NCI-H1930 (cell line): ENCODE data around the gene MAML3.

ENCODE experiments used
- DNase-seq, 2 experiments: peaks; one replicate each; lab custom pipeline; 2025; lab: John Stamatoyannopoulos, UW

Gene MAML3

DNA sequence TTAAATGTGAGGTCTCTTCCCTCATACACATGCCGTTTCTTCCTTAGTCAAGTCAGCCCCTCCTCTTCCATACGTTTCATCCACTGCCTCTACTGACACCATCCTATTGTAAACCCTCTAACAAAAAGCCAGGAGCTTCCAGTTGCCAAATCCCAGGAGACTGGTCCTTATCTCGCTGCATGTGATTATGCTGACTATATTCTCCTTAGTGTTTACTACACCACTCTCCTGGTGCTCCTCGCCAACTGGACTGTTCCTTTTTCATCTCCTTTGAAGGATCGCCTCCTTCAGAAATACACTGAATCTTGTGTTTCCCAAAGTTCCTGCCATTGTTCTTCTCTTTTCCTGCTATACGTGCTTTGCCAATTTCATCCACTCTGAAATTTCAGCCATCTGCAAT is 27.7 kb downstream of the MAML3 start:
- DNase-seq: no peak

DNA sequence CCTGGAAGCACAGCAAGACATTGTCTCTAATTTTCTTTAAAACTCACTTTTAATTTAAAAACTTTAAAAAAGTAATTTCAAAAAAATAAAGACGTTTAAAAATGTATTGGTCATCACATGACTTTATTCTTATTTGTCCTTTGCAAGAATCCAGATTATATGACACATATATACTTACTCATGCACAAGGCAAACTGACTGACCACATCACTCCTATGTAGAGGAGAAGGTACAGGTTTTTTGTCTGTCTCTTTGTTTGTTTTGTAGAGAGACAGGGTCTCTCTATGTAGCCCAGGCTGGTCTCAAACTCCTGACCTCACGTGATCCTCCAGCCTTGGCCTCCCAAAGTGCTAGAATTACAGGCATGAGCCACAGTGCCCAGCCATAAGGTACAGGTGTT is 28.6 kb downstream of the MAML3 start:
- DNase-seq: no peak

DNA sequence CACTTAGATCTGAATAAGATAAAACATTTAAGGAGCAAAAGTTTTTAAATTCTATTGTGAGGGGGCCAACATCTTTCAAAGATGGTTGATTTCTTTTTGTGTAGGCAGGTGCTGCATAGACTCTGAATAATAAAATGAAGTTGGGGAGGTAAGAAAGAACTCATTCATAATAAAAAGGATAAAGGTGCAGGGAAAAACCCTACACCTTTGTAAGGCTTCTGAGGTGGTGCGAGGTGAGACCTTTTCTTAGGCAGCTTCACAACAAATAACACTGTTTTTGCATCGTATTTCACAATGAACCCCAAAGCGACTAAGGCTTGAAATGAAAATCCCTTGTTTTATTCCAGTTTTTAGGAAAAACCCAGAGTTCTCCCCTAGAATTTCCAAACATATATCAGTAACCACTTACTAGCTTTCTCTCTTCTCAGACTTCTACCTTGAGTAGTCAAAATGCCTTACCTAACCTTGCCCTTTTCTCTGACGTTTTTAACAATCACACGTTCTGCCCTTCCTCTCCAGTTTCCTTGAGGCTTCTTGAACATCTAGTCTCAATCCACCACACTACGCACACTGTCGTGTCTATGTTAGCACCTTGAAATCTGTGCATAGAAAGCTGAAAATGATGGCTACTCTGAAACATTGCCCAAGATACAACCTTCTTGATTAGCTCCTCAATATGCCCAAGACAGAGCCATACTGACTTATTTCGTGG is 30.2 kb downstream of the MAML3 start:
- DNase-seq: no peak

DNA sequence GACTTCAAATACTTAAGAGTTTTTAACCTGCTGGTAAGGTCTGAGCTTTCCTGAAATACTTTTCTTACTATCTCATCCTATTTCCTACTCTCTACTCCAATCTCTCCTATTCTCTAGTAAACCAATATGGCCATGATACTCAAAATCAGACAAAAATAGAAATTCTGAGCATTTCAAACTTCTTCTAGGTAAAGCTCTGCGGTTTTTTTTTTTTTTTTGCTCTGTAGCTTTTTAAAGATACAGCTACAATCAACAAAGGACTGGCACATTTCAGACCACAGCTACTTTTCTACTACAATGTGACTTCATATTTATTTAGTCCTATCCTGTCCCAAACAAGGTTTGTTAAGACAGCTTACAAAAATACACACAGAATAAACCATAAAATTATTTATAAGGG is 31.1 kb downstream of the MAML3 start:
- DNase-seq: no peak

DNA sequence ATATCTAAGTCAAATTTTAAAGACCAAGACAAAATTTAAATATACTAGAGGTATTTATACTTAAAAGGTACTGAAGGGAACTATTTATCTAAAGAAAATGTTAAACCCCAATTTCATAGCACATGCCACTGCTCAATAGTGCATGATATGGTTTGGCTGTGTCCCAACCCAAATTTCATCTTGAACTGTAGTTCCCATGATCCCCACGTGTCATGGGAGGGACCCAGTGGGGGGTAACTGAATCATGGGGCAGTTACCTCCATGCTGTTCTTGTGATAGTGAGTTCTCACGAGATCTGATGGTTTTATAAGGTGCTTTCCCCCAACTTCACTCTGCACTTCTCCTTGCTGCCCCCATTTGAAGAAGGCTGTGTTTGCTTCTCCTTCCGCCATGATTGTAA is 32.3 kb downstream of the MAML3 start:
- no peak for DNase-seq

DNA sequence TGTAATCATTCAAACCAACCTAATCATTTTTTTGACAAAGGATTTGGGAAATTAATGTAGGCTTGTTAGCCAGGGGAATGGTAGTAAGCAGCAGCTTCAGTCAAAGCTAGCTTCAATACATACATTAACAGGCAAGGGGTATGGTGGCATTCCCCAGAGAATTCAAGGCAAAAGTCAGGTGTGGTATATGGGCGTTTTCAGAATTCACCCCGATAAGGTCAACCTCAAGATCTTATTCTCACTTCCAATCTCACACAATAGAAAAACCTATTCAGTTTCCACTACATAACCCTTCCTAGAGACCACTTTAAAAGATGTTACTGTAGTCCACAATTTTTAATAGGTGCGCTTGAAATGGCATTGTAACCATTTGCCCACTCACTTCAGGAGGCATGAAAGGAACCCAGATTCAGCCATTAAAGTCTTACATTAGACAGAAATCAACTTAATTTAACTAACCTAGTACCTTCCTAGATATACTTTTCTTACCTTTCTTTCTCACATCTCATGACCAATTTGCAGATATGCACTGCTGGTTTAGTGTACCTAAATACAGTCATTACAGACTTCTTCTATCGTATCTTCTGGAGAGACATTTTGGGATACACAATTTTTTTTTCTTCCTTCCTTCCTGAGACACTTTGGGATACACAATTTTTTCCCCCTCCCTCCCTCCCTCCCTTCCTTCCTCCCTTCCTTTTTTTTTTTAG is 34.9 kb downstream of the MAML3 start:
- DNase-seq: no peak

DNA sequence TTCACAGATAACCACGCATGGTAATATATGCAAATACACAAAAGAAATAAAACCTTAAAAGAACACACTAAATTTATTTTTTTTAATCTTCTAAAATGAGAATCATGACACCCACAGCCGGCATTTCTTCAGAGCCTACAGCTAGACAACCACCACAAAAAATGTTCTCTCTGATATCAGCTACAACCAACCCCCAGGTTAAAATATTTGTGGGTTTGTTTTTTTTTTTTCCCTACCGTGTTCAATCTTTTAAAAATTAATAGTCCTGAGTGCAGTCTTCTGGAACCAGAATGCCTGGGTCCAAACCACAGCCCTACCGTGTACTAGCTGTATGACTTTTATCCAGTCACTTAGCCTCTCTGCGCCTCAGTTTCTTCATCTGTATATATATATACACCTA is 36.0 kb downstream of the MAML3 start:
- DNase-seq: no peak

DNA sequence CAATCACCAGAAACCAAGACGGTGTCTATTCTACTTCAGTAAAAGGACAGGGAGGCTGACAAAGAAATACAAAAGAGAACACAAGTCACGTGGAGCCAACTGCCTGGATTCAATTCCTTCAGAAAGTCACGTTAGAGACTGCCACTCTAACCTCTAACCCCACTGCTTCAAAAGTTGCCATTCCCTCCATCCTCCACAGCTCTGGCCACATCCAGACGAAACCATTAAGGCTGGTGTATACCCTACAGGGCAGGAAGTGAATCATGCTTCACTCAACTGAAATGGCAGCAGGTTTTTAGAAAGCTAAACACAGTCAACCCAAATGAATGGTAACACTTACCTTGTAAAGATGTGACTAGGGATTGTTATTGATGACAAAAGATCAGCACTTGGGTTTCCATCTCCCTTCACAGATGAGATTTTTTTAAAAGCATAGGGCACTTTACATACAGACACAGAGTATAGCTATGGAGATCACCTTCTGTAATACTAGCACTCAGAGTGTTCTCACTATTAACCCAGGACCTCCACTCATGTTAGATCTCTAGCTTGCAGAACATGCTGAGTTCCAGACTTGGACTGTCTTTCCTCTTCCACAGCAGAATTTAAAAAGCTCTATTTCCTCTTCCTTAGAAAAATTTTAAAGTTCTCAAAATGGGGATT is 37.4 kb downstream of the MAML3 start:
- peak in 1 of 2 experiments; percentile 25 for DNase-seq

DNA sequence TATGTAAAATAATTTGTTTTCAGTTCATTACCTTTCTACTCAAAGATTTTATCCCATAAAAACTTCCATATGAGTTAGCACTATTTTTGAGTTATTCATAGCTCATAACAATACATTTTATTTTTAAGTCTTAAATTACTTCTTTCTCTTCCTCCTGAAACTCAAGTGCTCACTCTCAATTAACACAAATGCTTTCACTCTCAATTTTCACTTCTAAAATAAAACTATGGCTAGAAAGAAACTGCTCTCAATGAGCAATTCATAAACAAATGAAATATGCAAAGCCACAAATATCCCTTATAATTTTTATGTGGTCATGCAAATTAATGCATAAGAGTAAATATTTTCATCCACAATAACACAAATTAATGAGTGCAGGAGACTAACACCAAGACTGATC is 38.8 kb downstream of the MAML3 start:
- no peak for DNase-seq

DNA sequence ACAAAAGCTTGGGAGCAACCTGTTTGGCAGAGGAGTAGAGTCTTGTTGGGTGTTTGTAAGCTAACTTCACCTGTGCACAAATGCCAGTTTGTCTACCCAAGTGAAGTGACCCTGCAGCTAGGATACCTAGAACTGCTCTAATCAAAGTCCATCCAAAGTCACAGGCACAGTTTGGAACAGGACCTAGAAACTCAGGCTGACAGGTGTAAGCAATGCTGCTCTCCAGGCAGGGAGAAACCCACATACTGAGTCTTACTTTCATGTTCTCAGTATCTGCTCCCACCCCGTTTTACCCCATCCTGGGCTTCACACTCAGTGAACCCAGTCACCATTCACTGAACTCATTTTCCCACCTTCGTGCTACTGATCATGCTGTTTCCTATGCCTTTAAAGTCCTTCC is 40.3 kb downstream of the MAML3 start:
- no peak for DNase-seq

DNA sequence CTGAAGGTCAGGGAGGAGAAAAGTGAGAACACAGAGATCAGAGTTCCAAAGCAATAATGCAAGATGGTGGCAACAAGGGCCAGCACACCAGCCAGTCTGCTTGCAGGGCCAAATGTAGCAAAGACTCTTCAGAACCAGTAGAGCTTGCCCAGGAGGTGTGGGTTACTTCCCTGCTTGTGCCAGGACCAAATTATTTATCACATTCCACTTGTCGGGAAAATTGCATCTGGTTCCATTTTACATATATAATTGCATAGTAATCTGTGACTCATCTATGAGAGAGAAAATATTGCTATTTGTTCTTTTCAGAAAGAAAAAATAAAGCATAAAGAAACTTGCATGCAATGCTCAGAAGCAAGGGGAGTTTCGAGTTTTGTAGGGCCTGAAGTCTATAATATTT is 41.4 kb downstream of the MAML3 start:
- no peak for DNase-seq

DNA sequence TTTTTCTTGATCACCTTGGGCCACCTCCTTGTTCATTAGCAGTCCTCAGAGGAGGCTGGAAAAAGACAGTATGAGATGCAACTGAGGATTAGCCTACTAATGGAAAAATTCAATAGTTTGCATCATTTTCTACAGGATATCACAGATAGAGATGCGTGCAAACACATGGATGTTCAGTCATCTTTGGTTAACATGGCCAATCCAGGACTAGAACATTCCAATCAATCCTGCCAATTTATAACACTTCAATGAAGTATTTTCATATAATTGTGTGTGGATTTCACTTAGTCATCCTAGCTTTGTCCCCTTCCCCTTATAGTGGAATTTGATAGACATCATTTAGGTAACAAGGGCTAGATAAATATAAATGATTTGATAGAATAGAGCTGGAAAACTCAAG is 42.7 kb downstream of the MAML3 start:
- no peak for DNase-seq

DNA sequence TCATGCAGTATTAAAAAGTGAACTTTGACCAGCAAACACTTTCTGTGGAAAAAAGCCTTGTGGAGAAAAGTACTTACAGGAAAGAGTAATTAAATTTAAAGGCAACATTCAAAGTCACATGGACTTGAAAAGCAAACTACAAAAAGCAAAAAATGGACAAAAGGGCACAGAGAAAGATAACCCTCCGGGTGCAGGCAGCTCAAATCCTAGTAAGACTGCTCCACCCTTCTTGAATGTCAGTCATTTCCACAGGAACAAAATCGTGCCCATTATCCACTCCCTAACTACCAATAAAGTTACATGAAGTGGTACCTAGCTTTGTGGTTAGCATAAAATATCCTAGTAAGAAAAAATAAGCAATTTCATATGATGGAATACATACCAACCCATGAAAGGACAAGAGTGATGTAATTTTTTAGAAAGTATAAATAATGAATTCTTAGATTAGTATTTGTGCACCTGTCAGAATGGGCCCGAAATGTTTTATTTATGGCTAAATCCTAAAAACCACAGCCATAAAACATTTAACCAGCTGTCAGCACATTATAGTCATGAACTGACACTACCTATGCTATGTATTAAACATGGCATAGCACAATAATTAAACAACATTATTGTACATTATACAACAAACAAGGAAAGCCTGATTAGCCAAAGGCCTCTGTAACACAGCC is 43.3 kb downstream of the MAML3 start:
- no peak for DNase-seq

DNA sequence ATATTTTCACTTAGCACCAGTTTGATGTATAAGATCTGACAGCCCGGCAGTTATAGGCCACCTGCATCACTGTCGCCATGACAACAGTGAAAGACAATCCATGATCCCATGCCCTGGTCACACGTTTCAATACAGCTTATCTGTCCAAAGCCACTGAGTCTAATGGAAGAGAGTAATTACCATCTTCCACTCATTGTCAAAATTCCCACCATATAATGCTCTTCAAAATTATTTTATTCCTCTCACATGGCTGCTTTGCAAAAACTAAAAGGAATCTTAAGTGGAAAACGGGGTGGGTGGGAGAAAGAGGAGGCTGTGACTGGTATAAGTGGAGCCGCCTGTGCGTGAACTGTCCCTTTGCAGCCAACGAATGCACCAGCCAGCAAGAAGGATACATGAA is 44.2 kb downstream of the MAML3 start:
- DNase-seq: no peak

DNA sequence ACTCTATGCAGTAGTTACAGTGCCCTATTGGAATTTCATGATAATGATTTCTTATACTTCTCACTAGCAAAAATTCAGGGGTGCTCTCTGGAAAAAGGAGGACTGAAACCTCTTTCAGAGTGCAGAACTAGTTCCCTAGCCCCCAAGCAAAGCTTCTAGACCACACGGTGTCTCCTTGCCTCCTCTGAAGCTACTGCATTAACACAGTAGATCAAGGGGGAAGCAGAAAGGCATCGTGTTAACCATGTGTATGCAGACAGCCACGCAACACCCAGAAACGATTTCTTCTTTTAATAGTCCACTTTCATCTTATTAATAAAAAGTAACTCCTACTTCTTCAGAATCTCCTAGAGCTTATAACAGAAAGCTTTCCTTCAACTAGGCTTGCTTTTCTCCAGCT is 44.7 kb downstream of the MAML3 start:
- DNase-seq: no peak

DNA sequence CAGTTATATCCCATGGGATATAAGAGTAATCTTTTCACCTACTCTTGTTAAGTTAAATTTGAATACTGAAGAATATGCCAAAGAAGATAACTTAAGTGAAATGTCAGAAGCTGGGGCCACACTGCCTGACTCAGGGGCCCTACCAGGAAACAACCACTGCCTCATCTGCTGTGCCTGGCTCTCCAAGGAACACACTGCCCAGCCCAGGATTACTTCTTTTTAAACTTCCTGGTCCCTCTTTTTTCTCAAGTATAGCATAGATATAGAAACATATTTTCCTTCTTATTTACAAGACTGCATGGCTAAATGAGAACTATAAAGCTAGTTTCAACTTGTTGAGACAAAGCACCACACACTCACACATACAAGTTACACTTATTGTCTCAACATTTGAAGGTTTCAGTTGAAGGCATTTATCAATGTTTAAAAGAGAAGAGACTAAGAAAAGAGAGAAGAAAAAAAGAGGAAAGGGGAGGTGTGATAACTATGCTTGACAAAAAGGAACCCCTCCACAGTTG is 45.2 kb downstream of the MAML3 start:
- DNase-seq: no peak

DNA sequence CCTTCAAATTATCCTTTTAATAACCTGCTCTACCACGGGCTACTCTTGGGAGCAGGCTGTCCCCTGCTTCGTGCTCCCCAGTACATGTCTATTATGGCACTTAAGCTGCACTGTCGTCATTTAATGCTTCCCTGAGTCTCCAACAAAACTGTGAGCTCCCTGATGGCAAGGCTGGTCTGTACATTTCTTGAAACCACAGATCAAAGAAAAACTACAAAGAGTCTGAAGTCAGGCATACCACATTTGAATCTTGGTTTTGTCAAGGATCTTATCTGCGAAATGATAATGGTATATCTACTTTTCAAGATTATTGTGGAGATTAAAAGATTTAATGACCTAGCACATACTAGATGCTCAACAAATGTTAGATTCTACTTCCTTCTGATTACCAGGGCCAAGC is 45.7 kb downstream of the MAML3 start:
- no peak for DNase-seq

DNA sequence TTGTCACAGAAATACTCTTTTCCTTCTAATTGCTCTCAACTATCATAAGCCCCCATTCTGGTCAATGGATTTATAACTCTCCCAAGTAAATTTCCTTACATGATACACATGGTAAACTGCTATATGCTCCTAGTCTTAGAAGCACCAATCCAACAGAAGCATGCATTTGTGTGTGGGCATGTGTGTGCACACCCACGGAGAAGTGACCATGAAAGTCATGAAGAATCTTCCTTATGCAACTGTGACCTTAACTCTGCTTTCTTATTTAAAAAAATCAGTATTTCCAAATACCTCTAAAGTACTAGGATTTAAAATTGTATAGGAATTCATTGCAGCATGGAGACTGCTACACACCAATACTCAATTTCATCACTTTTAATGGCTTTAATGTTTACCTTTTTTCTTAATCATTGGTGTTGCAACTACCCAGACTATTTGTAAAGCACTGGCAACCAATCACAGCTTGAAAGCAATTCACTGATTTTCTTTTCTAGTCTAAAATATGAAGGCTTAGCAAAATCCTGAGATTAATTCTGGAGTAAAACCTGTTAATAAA is 47.6 kb downstream of the MAML3 start:
- no peak for DNase-seq

DNA sequence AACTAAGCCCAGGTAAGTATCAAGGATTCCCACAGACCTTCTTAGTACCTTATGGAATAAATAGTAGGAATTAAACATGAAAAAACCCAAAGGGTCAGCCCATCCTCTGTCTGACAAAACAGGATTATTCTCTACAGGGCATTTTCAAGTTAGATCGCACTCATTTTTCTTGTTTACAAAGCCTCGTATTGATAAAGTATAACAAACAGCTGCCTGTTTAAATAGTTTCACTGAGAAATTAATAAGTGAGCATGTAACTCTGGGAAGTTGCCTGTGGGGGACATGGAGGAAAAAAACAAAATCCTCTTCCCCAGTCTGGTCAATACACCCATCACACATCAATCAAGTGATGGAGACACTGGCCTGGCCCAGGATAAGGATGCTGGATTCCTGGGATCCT is 48.5 kb downstream of the MAML3 start:
- no peak for DNase-seq

DNA sequence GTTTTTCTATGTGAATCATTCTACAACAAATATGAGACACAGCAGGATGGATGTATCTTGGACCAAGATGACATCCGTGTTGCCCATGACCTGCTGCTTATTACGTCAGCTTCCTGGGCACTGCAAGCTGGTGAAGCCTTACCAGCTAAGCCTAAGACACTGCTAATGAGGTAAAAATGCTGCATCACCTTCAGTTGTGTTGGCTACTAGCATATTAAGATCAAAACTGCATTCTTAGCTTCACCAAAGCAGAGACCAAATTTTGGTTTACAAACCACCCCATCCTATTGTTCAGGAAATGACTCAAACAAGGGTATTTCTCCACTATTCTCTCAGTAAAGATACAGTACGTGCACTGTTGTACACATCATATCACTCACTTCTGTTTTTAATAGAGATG is 50.3 kb downstream of the MAML3 start:
- no peak for DNase-seq

DNA sequence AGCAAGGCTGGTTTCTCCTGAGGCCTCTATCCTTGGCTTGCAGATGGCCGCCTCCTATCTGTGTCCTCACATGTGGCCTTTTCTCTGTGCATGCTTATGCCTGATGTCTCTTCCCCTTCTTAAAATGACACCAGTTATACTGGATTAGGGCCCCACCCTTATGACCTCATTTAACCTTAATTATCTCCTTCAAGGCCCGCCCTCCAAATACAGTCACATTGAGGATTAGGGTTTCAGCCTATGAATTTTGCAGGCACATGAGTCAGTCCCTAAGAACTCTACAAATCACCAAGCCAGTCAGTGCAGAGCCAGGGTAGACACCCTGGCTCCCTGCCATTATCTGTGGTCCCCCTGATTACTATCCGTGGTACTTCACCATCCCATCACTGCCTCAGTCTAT is 51.6 kb downstream of the MAML3 start:
- no peak for DNase-seq

DNA sequence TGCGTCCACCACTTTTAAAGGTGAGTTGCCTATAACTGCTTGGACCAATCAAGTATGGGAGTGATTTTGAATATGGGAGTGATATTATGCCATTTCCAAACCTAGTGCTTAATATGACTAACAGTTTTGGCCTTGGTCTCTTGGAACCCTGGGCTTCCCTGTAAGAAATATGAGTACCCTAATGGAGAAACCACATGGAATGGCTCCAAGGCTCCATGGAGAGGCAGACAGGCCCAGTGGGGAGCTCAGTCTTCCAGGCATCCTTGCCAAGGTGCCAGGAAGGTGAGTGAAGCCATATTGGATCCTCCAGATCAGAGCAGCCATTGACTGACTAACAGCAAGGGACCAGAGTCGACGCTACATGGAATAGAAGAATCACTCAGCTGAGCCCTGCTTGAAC is 53.2 kb downstream of the MAML3 start:
- DNase-seq: no peak
